HEK293T (cell line): ENCODE data around the gene VANGL2.

Experiments used
- ARNT ChIP-seq: fragments of 450-650 bp; IDR thresholded peaks from 2 replicates; pipeline ENCODE4 v1.6.1; 2017; ENCODE audit warnings: mild to moderate bottlenecking
- BHLHE40 ChIP-seq: fragments of 450-650 bp; IDR thresholded peaks from 2 replicates; pipeline ENCODE4 v1.6.1; 2016; ENCODE audit warnings: mild to moderate bottlenecking, moderate library complexity, borderline replicate concordance
- CTBP1 ChIP-seq: fragments of 450-650 bp; IDR thresholded peaks from 2 replicates; pipeline ENCODE4 v1.6.1; 2016; ENCODE audit warnings: borderline replicate concordance
- FOXK2 ChIP-seq: fragments of 450-650 bp; IDR thresholded peaks from 2 replicates; pipeline ENCODE4 v1.6.1; 2016; ENCODE audit warnings: mild to moderate bottlenecking
- FOXM1 ChIP-seq: fragments of 450-650 bp; IDR thresholded peaks from 2 replicates; pipeline ENCODE4 v1.6.1; 2017; ENCODE audit warnings: mild to moderate bottlenecking, borderline replicate concordance
- HDGF ChIP-seq: fragments of 450-650 bp; IDR thresholded peaks from 2 replicates; pipeline ENCODE4 v1.6.1; 2017; ENCODE audit warnings: antibody characterized with exemption, borderline replicate concordance
- NFRKB ChIP-seq: fragments of 450-650 bp; IDR thresholded peaks from 2 replicates; pipeline ENCODE4 v1.6.1; 2016; ENCODE audit warnings: mild to moderate bottlenecking, moderate library complexity
- SP1 ChIP-seq: fragments of 450-650 bp; IDR thresholded peaks from 2 replicates; pipeline ENCODE4 v1.6.1; 2017
- SUZ12 ChIP-seq: fragments of 450-650 bp; IDR thresholded peaks from 2 replicates; pipeline ENCODE4 v1.6.1; 2016; ENCODE audit warnings: mild to moderate bottlenecking
- TARDBP ChIP-seq: fragments of 450-650 bp; IDR thresholded peaks from 2 replicates; pipeline ENCODE4 v1.6.1; 2016
- TF ChIP-seq, protein P1 (sequence below): fragments of 450-650 bp; IDR thresholded peaks from 2 replicates; pipeline ENCODE4 v1.6.1; 2016

DNA sequence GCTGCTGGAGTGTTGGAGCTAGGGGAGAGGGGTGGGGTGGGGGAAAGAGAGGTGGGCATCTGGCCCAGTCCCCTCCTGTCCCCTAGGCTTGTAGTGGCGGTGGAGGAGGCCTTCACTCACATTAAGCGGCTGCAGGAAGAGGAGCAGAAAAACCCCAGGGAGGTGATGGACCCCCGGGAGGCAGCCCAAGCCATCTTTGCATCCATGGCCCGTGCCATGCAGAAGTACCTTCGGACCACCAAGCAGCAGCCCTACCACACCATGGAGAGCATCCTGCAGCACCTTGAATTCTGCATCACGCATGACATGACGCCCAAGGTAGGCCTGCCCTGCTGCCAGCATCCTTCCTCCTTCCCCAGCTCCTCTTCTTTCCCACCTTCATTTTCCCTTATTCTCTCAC, 23.6 kb downstream of the VANGL2 start:
- no peak for TF ChIP-seq BHLHE40
- no peak for TF ChIP-seq FOXK2
- TF ChIP-seq FOXM1, result no peak
- TF ChIP-seq, protein P1, sequence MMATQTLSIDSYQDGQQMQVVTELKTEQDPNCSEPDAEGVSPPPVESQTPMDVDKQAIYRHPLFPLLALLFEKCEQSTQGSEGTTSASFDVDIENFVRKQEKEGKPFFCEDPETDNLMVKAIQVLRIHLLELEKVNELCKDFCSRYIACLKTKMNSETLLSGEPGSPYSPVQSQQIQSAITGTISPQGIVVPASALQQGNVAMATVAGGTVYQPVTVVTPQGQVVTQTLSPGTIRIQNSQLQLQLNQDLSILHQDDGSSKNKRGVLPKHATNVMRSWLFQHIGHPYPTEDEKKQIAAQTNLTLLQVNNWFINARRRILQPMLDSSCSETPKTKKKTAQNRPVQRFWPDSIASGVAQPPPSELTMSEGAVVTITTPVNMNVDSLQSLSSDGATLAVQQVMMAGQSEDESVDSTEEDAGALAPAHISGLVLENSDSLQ, result no peak
- TF ChIP-seq CTBP1, result no peak
- TF ChIP-seq SP1, result no peak
- TF ChIP-seq HDGF, result no peak
- no peak for TF ChIP-seq SUZ12
- TF ChIP-seq TARDBP, result no peak
- no peak for TF ChIP-seq ARNT
- TF ChIP-seq NFRKB, result no peak
